ENCODE data around the gene MICALL1.

MICALL1 gene

GRCh38 chr22:37985050-37985585, 79.0 kb downstream of the MICALL1 start:
- DNase-seq = no peak

GRCh38 chr22:37985751-37986281, 79.7 kb downstream of the MICALL1 start:
- DNase-seq = no peak

- no peak for DNase-seq
These were observed 80.3 kb downstream of the MICALL1 start for GRCh38 chr22:37986371-37986770.

GRCh38 chr22:37989146-37990045, 83.3 kb downstream of the MICALL1 start:
- no peak for DNase-seq

- no peak for DNase-seq
These were observed 84.2 kb downstream of the MICALL1 start for GRCh38 chr22:37990301-37990700.

GRCh38 chr22:37990862-37991261, 84.8 kb downstream of the MICALL1 start:
- DNase-seq = no peak

- DNase-seq = no peak
These were observed 85.8 kb downstream of the MICALL1 start for GRCh38 chr22:37991731-37992442.
